Right kidney (tissue), 1 donor: ENCODE results near the gene DOCK3.

Experiments
- DNase-seq: peaks from one replicate; pipeline ENCODE4 v3.0.0-alpha.2; 2016

Gene DOCK3

DNA sequence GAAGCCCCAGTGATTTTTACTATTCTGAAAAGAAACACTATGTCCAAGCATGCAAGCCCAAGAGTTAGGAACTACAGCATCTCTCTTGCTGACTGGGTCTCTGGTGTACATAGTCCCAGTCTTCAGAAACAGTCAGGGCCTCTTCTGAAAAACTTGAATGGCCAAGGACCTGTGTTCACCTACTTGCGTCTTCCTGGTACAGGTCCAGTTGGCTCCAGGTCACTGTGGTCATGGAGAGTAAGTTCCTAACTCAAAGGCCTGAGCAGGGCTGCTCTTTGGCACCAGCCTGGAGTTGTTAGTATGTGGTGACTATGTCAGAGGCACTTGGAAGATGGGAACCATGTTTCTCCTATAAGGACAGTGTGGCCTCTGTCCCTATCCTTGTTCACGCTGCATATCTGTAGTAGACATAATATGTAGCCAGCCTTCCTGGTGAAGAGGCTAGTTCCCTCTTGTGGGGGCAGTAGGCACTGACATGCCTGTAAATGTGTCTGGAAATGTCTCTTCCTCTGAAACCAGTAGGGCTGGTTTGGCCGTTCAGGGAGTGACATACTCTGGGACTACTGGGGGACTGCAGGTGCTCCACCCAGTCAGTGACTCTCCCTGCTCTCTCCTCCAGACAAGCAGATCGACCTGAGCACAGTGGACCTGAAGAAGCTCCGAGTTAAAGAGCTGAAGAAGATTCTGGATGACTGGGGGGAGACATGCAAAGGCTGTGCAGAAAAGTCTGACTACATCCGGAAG is 713.7 kb downstream of the DOCK3 start:
- no peak for DNase-seq

DNA sequence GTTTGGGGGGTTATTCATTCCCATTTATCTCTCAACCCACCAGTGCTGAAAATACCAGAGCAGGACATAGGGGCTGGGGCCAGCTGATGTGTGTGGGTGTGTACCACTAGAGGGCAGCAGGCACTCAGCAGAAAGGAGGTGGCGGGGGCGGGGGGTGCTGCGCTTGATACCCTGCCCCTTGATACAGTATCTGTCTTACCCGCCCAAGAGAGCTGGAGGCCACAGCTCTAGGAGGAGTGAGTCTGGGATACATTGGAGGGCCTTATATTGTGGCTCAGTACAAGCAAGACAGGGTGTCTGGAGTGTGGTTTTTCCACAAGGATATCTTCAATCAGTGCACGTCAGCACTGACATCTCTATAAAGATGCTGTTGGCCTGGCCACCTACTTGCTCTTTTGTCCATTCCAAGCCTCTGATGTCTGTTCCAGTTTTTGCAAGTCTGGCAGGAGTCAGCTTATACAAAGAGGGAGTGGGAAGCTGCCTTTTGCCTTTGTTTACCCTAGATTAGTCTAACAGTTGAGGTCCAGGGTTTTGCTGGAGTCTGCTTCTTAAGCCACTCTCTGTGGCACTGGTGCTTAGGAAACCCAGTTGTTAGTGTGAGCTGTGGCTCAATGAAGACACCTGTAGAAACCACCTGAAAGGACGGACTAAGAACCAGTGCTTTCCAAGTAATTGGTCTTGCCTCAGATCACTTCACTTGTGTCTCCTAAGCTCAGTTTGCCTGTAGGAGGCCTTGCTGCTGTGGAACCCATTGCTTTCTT is 714.9 kb downstream of the DOCK3 start:
- peak; percentile 39 for DNase-seq

DNA sequence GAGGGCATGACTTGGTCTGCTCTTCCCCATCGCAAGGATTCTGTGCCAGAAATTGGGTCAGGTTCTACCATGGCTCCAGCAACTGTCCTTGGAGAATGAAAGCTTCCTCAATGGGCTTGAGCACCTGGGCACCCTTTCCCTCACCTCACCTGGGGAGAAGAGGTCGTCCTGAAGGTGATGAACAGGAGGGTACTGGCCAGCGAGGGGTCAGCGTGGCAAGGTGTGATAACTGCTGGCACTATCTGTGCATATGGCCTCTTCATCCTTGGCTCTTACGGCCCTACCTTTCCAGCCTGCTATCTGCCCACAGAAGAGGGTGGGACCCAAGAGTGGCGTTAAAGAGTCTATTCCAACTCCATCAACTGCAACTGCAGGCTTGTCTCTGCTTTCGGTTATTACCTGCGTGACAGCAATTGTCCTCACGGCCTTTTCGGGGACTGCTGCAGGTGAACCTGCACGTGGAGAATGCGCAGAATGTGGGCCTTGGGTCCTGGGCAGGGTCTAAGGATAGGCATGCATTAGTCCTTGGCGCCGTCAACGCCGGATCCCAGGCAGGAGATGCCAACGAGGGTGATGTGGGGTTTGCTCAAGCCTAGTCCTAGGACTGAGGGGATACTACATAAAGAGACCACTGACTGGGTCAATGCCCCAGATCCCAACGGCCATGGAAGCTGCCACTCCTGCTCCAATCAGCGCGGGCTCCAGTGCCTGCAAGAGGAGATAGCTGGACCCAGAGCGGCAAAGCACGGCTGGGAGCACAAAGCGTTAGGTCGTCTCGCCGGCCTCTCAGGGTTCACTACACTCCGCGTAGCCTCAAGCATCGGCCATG is 715.7 kb downstream of the DOCK3 start:
- DNase-seq: no peak

DNA sequence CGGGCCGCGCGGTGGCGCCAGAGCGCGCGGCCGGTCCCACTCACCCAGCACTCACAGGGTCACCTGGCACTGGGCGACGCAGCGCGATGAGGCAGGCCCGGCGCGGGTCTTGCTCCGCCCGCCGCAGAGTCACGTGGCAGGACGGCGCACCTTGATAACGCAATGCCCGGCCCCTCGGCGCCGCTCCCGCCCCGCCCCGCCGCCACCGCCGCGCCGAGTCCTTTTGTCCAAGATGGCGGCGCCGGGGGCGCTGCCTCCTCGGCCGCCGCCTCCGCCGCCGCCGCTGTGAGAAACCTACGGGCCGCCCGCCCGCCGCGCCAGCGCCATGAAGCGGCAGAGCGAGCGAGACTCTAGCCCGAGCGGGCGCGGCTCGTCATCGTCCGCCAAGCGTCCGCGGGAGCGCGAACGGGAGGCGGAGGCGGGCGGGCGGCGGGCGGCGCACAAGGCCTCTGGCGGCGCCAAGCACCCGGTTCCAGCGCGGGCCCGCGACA is 716.4 kb downstream of the DOCK3 start, which contains the start of gene RBM15B:
Gene RBM15B, plus strand, starts transcription at position 211 of the 491 bp plus-strand sequence. Its CDS starts 115 bp downstream, at position 326.
- DNase-seq: peak; percentile 87

DNA sequence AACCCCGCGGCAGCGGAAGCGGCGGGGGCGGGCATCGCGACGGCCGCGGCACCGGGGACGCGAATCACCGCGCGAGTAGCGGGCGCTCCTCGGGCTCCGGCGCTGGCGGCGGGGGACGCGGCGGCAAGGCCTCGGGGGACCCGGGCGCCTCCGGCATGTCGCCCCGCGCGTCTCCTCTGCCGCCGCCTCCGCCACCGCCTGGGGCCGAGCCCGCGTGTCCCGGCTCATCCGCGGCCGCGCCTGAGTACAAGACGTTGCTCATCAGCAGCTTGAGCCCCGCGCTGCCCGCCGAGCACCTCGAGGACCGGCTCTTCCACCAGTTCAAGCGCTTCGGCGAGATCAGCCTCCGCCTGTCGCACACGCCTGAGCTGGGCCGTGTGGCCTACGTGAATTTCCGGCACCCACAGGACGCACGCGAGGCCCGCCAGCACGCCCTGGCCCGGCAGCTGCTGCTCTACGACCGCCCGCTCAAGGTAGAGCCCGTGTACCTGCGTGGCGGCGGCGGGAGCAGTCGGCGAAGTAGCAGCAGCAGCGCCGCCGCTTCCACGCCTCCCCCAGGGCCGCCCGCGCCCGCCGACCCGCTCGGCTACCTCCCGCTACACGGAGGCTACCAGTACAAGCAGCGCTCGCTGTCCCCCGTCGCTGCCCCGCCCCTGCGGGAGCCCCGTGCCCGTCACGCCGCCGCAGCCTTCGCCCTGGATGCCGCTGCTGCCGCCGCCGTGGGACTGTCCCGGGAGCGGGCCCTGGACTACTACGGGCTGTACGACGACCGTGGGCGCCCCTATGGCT is 717.0 kb downstream of the DOCK3 start:
- DNase-seq: peak; percentile 72

DNA sequence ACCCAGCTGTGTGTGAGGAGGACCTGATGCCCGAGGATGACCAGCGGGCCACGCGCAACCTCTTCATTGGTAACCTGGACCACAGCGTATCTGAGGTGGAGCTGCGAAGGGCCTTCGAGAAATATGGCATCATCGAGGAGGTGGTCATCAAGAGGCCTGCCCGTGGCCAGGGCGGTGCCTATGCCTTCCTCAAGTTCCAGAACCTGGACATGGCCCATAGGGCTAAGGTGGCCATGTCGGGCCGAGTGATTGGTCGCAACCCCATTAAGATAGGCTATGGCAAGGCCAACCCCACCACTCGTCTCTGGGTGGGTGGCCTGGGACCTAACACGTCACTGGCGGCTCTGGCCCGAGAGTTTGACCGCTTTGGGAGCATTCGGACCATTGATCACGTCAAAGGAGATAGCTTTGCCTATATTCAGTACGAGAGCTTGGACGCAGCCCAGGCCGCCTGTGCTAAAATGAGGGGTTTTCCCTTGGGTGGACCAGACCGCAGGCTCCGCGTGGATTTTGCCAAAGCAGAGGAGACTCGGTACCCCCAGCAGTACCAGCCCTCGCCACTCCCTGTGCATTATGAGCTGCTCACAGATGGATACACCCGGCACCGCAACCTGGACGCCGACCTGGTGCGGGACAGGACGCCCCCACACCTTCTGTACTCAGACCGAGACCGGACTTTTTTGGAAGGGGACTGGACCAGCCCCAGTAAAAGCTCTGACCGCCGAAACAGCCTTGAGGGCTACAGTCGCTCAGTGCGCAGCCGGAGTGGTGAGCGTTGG is 717.8 kb downstream of the DOCK3 start:
- DNase-seq: no peak

DNA sequence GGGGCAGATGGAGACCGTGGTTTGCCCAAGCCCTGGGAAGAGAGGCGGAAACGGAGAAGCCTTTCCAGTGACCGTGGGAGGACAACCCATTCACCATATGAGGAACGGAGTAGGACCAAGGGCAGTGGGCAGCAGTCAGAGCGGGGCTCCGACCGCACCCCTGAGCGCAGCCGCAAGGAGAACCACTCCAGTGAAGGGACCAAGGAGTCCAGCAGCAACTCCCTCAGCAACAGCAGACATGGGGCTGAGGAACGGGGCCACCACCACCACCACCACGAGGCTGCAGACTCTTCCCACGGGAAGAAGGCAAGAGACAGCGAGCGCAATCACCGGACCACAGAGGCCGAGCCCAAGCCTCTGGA is 718.4 kb downstream of the DOCK3 start:
- DNase-seq: no peak

DNA sequence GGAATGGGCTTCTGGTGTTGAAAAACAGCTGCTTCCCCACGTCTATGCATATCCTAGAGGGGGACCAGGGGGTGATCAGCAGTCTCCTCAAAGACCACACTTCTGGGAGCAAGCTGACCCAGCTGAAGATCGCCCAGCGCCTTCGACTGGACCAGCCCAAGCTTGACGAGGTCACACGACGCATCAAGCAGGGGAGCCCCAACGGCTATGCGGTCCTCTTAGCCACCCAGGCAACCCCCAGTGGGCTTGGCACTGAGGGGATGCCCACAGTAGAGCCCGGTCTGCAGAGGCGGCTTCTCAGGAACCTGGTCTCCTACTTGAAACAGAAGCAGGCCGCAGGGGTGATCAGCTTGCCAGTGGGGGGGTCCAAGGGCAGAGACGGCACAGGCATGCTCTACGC is 718.8 kb downstream of the DOCK3 start:
- DNase-seq: no peak

DNA sequence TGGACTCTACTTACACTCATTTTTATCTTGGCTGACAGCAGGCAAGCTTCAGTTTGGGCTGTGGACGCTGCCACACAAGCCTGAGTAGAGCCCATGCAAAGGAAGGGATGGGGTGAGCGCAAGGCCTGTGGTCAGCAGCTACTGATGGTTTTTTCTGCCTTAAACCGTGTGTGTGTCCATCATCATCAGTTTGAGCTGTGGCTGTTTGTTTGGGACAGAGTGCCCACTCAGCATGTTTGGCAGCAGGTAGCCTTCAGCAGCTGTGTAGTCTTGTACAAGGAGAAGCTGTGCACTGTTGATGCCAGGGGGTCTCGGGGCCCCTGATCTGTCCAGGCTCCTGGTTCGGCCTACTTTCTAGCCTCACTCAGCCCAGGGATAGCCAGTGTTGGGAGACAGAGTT is 719.8 kb downstream of the DOCK3 start:
- no peak for DNase-seq

DNA sequence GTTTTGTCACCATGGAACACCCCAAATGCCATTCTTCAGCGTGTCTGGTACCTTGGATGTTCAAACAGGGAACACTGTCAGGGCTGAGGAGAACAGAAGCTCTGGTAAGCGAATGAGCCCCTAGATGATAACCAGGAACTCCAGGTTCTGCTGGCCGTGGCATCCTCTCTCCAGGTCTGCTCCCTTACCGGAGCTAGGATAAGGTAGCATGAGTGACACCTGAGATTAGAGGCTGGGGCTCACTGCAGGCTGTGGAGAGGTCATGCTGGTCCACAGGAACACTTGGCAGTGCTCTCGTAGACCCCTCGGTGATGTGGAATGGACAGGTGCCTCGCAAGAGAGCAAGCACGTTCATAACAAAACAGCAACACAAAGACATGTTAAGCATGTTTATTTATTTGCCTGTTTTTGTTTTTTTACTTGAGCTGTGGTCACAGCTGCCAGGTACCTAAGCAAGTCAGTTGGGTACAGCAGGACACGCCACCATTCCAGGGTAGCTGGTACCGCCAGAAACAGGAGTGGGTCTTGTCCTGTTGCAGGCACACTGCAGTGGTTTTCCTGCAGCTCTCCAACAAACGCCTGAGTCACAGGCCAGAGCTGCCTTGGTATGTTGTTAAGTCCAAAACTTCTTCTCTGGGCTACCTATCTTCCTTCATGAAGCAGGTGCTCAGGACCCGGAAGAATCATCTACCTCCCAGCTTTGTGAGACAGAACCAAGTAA is 720.9 kb downstream of the DOCK3 start:
- no peak for DNase-seq

DNA sequence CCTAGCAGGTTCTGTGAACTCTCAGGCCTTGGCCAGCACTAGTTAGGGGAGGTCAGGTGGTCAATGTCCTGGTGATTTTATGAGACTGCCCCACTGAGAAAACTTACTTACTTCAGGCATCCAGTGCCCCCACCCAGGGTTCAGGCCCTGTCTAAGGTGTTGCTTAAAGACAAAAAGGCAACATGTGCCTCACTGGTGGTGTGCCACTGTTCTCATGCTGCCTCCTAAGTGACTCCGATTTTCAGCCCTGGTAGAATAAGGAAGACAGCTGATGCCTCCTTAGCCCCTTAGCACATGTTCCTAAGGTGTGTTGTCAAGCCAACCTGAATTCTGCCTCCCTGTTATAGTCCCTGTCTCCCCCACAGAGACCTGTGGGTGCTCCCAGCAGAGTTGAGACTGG is 721.7 kb downstream of the DOCK3 start:
- no peak for DNase-seq

DNA sequence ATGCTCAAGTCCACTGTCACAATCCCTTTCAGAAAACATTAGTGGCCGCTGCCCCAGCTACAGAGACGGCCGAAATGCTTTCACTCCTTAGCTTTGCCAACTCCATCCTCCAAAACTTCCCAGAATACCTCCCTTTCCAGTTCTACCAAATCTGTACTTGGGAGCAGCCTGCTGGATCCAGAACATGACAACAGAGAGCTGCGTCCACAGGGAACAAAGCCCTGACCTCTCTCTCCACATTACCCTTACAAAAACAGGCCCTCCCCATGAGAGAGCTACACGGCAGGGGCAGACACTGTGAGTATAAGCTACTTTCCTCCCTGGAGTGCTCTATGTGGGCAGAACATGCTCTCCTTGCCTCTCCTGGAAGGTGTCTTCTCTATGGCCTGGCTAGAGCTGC is 722.7 kb downstream of the DOCK3 start:
- no peak for DNase-seq

DNA sequence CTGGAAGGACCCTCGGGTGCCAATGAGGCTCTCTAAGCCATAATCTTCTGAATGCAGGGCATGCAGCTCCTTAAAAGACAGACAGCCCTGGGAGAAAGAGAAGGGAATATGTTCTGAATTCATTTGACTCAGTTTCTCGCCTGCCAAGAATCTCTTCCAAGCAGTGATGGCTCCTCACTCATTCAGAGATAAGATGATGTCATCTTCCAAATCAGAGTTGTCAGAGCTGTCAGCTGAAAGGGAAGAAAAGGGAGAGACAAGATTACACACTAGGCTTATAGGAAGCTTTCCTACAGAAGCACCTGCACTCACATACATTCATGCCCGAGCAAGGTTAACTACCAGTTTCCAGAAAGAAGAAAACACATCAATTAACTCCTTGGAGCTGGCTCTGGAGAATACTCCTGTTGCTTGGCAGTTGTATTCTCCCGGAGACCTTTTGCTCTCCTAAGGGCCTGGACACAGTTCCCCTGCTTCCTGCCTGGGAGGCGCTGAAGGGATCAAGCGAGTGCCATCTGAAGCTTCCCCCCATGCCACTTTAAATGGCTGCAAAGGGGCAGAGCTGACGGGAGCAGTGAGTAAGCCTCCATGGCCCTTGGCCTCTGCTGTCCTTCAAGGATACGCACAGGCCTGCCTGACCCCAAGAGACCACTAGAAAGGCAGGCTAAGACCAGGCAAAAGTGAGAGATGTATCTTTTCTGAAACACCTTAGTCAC is 724.0 kb downstream of the DOCK3 start:
- DNase-seq: no peak

DNA sequence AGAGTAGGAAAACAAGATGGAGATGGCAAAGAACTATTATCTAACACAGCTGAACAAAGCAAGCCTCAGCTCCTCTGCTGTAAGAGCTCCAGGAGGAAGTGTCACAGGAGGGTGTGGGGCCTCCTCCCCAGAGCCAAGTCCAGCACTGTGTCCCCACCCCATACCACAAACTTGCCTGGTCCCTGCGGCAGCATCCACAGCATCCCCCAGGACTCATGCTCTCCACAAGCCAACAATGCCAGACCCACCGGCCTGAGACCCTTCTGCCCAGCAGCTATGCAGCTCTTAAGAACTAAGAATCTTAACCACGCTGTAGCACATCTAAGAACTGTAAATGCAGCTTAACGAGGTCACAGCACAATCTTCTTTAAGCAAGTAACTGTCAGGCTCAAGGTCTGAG is 725.4 kb downstream of the DOCK3 start:
- DNase-seq: no peak

DNA sequence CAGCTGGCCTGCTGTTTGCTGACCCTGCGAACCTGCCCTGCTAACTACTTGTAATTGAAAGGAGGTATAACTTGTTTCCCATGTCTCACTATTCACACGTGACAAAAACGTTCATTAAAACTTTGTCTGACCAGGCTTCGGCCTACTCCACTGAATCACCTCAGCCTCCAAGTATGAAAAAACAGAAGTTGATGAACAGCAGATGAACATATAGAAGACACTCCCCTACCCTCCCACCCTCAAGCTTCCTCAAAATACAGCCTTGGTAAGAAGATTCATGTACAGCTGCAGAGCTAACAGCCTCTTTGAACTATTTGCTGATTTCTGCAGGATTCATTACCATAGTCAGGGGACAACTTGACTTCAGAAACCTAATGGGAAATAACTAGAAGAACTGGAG is 727.0 kb downstream of the DOCK3 start:
- DNase-seq: no peak

DNA sequence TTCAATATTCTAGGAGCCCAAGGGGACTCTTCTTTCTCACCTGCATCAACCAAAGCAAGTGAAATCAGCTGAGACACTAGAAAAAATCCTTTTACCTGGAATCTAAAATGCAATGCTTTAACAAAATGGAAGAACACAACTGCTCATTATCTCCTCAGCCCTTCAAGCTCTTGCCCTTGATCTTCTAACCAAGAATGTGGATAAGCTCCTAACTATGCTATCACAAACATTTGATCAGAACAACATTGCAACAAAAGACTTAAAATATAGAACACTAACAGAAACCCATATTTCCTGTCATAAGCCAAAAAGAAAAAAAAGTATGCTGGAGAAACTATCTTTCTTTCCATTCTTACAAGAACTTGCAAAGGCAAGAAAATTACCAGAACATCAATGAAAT is 728.9 kb downstream of the DOCK3 start:
- DNase-seq: no peak

DNA sequence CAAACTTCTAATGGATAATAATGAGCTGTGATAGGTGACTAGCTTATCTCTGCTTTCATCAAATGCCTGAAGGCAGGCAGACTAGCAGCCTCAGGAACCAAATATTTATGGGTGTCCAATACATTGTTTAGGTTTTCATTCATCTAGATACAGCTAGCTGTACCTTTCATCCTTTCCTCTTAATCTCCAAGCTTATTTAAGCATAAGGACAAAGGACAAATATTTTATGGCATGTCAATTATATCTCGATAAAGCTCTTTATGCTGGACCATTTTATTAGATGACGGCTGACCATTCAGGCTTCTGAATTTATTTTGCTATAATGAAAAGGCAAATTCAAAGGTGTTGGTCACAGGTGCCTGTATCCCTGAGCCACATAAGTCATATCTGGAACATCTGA is 733.3 kb downstream of the DOCK3 start:
- DNase-seq: no peak

DNA sequence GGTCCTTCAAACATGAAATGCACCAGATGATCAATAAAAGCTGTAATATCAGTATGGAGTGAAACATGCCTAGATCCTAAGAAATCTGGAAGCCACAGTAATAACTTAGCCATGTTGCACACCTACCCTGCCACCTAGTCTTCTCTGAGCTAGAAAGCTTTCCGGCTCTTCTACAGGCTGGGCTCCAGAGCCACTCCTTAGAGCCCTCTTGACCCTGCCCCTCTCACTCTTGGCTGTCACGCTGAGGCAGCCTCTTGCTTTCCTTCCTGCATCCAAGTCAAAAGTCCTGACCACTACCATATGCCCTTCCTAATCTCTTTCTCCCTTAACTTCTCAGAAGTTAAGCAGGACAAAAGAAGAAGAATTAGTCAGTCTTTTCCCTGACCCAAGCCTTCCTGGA is 734.1 kb downstream of the DOCK3 start:
- DNase-seq: no peak

DNA sequence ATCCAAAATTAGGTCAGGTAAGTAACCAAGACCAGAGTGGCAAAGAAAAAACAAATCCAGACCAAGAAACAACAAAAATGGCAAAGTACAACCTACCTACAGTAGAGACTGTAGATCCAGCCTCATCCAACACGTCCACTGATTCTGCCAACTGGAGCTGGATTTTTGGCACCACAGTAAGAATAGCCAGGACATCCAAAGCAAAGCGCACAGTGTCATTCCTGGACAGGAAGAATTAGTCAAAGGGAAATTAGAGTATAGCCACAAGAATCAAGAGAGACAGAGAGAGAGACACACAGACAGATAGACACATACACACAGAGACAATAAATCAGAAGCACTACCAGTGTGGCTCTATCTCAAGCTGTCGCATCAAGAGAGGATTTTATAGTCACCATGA is 747.5 kb downstream of the DOCK3 start:
- no peak for DNase-seq

DNA sequence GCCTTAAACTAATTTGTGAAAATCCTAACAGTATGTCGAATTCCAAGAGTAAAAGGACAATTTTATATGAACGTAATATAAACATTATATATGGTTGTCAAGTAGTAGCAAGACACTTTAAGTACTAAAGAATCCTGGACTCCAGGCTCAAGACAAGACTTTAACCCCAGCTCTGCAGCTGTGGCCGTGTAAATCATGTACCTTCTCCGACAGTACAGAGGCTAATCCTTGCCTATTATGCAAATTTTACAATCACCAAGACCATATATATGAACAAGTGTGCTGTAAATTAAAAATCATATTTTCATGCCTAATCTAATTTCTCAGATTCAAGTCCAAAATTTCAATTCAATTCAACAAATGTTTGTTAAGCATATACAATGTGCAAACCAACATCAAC is 752.2 kb downstream of the DOCK3 start:
- DNase-seq: no peak
